ENCODE measurements around the gene TMEM273.

The TMEM273 gene

DNA sequence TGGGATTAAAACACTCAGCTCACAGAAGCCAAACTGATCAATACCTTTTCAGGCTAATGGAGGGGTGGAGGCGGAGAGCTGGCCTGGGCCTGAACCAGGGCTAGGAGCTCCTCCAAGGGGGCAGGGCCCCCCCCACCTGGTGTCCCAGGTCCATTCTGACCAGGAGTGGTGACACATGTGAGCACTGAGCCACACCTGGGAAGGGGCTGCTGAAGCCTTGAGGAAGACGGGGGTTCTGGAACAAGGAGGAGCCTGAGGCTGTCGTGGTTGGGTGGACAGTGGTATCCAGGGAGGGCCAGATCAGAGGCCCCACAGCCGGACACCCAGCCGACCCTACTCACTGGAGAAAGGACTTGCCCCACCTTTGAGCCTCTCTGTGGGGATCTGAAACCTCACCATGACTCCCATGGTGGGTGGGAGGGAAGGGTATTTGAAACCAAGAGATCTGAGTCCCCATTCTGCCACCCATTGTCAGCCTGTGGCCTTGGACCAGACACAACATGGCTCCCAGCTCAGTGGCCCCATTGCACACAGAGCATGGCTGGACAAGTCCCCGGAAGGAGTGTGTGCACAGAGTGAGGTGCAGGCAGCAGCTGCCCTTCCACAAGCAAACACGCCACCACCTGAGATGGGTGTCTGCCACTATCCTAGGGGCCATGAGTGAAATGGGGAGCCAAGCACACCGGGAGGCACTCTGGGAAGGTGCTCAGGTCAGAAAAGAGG lies 12.4 kb downstream of the TMEM273 start:
- DNase-seq: no peak

DNA sequence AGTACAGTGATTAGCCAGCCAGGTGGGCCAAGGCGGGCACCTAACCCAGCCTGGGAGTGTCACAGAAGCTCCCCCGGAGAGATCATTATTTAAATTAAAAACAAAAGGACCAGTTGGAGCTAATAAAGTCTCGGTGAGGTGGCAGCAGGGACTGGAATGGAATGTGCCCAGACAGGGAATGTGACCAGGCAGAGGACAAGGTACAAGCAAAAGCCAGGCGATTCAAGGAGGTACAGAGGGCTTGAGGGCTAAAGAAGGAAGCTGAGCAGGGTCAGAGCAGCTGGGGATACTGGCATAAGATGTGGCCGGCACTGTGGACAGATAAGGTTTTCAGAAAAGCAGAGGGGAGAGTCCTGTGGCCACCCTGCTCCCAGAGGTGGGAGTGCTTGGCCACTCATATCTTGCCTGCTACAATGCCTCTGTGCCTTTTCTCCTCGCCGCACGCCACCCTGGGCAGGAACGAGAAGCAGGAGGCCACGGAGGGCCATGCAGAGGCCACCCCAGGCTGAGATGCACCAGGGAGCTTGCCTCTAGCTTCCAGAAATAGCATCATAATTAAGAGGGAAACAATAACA lies 13.2 kb downstream of the TMEM273 start:
- DNase-seq: no peak

DNA sequence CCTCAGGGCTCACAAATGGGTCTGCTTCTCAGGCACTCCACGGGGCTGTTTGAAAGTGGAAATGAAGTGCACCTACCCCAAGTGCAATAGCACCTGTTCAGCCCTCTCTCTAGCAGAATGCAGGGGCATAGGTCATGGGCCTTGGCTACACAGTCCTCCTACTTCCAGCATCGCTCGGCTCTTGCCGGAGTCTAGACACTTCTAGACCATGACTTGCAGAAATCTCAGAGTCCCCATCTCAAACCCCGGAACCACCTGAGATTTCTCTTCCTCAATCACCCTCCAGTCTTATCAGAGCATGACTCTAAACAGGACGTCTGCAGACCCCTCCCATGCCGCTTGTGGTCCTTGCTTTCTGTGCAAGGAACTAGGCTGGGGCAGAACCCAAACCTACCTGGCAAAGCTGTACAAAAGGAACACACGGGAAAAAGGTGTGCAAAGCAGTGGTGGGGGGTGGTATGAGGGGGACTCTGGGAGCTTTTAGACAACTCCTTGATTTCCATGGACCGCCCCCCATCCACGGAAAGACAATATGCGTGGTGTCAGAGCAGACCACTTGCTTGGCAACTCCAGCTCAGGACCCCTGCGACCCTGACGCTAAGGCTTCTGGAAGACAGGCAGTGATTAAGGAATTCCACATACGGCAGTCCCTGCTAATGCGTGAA lies 13.8 kb downstream of the TMEM273 start:
- DNase-seq: no peak

DNA sequence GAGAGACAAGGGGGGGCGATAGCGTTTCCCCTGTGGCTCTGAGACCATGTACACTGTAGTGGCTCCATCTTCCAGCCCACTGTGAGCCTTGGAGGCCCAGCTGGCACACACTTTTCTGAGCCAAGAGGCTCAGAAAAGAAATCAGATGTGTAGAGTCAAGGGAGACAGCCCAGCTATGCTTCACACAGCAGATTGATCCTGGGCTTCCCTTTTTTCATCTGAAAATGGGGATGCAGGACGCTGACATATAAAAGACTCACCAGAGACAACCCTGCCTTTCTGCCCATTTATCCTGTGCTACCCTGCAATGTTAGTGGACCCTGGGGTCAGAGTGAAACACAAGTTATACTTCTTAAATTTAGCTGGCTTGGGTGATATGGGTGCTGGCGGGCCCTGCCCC lies 14.3 kb downstream of the TMEM273 start:
- DNase-seq: no peak

DNA sequence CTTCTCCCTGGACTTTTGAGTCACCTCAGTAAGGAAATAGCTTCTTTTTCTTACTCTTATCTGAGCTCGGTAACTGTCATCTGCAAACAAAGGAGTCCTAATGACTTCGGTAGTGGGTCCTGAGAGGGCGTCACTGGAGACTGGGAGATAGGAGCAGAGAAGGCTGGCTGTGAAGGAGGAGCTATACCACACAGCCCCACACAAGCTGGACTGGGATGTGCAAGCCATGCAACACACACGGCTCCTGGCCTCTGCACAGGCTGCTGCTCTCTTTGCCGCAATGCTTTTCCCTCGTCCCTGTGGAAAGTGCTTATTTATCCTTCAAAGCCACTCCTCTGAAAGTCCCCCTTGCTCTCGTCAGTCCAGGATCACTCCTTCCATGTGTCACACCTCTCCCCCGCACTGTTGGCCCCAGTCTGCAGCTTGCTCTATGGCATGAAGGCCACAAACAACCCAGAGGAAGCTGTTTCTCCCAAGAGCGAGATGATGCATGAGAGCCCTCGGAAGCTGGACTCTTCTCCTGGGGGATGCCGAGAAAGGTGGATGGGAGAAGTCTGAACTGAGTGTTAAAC lies 14.9 kb downstream of the TMEM273 start:
- no peak for DNase-seq

DNA sequence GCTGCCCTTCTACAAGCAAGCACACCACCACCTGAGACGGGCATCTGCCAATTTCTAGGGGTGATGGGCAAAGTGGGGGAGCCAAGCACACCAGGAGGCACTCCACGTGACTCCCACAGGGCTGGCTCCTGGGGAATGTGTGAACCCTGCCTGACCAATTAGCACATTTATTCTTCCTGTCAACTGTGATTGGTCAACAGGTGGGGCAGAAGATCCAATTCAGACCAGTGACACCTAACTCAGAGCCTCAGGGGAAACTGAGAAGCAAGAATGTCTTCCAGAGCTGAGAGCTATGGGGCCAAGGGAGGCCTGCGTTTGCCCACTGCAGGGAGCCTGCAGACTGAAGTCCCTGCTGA lies 15.4 kb downstream of the TMEM273 start:
- no peak for DNase-seq

DNA sequence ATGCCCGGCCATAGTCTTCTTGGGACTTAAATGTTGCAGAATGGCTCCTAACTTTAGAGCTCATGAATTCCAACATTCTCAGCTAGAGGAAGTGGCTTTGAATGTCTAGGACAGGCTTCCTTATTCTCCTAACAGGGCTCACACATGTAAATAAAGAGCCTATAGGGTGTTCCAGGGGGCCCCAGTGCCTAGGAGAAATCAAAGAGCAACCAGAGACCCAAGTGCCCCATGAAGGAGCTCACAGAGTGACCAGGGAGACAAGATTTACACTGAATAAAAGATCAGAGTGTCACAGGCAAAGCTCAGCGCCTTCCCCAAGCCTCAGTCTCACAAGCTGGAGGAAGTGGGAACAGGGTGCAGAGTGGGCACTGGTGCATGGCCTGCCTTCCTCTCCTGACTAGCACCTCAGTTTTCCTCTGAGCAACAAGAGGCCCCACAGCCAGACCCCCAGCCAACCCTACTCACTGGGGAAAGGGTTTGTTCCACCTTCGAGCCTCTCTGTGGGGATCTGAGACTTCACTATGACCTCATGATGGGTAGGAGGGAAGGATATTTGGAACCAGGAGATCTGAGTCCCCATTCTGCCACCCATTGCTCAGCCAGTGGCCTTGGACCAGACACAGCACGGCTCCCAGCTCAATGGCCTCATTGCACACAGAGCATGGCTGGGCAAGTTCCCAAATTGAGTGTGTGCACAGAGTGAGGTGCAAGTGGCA lies 16.0 kb downstream of the TMEM273 start:
- no peak for DNase-seq

DNA sequence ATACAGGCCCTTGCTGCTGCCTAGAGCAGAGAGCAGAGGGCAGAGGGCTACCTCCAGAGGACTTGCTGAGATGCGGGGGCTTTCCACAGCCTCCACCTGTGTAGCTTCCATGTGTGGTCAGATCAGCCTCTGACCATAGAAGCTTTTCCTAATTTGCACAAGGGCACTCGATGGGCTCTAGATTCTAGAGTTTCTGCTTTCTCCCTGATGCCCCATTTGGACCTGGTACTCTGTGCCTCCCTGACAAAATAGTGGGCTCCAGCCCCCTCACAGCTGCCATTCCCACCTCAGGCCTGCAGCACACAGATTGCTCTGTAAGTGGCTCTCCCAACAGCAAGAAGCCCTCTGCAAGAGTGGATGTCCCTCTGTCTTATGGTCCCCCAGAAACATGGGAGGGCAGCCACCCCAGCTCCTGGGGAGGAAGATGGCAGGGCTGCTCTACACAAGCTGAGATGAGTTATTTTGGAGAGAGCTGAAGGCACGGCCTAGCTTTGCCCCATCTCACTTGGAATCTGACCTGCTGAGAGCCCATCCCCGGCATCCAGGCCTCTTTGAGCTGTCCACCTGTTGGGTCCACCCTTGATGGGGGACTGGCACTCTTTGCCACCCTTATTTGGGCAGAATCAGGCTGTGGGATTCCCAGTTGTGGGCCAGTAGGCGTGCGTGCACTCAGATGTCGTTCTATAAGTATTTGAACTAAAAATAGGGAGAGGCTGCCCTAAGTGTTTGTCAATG lies 16.7 kb downstream of the TMEM273 start:
- DNase-seq: no peak

DNA sequence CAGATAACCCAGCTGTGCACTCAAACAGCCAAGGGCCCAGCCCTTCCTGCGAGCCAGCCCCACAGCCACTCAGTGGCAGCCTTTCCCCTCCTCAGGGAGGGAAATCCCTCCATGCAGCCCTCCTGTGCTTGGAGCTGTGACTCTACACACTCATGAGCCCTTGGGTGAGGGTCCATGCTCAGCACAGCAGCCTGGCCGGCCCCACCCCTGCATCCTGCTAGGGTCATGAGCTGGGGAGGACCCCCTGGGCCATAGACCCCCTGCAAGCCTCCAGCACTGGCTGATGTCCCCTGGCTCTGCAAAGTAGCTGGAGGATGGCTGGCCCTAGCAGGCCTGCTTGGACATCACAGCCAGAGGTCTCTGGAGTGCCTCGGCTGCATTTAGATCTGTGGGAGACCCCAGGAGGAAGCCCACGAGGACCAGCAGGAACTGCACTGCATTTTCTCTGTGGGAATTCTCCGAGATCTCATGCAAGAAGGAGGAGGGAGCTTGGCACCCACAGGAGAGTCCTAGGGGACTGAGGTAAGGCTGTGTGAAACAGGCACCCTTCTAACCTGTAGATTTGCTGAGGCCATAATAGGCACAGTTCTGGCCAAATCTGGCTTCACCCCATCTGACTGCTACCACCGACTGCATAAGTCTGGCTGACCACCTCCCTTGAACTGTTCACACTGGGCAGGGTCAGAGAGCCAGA lies 17.4 kb downstream of the TMEM273 start:
- DNase-seq: no peak

DNA sequence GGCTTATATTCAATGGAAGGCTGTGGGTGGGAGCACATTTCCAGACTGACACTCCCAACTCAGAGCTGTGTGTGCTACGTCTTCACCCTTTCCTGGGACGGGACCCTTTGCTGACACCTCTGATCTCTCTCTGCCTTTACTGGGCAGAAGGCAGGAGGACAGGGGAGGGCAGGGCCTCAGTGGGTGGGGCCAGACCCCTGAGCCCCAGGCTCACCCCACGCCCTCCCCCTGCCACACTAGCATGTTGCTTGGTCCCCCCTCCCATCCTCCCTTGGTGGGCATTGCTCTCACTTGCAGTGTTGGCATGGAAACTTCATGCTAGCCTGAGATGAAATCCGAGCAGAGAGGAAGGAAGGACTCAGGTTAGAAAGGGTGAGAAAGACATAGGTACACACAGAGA lies 18.4 kb downstream of the TMEM273 start:
- DNase-seq: no peak

DNA sequence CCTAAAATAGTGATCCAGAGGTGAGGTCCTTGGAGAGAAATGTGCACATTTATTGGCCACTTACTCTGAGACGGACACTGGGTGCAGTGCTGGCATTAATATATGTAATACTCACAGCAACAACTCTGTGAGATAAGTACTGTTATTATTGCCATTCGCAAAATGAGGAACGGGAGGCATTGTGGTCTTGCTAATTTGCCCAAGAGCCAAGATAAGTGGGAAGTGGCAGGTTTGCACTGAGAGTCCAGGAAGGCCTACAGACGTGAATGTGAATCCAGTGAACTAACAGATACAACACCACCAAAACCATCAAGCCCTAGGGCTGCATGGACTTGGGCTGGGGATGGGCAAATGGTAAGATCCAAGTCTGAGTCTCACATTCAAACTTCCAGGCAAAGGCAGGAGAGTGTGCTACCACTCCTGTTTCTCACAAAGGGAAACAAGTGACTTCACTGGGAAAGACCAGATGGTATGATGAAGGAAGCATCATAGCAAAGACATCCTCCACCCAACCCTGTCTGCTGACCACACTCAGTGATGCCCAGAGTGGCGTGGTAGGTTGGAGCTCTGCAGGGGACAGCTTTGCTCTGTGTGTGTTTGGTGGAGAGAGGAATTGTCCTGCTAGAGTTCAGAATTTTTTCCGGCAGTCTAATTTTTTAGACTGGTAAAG lies 19.2 kb downstream of the TMEM273 start:
- no peak for DNase-seq

DNA sequence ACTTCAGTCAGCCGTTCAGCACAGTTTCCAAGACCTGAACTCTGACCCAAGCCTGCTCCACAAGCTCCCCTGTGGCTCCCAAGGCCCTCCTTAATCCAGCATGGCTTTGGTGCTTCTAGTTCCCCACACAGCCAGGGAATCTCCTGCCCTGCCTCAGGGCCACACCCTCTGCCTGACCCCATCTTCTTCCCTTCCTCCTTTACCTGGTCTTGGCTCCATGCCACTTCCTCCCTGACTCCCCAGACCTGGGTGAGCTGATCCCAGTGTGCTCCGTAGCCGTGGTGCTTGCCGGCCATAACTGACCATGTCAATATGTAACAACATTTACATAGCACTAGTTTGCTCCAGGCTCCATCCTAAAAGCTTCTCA lies 20.0 kb downstream of the TMEM273 start:
- DNase-seq: no peak

DNA sequence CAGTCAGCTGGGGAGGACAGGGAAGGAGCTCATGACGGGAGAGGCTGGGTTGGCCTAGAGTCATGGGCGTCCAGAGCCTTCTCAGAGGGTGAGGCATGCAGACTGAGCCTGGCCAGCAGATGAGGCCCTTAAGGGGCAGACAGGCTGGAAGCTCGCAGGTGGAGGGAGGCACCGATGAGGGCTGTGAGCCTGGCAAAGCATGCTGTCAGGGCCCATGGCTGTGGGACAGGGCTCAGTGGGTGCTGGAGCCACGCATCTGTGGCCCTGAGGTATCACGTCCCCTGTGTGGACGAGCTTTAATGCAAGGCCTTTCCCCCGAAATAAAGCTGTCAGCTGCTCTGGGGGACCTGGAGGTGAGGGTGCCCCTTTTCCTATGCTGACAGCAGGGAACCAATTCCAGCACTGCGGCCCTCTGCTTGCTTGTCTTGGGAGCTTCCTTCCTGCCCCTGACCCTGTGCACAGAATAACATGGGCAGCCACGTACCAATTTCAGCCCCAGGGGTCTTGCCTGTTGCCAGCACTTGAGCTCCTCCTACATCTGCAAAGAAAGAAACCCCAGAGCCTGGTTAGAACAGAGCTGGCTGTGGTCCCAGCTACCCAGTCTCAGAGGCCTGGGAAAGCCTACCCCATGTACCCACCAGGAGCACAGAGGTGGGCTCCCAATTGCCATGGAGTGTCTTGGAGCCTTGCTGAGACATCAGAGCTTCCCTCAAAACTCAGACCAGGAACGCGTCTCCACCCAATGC lies 20.6 kb downstream of the TMEM273 start:
- no peak for DNase-seq

DNA sequence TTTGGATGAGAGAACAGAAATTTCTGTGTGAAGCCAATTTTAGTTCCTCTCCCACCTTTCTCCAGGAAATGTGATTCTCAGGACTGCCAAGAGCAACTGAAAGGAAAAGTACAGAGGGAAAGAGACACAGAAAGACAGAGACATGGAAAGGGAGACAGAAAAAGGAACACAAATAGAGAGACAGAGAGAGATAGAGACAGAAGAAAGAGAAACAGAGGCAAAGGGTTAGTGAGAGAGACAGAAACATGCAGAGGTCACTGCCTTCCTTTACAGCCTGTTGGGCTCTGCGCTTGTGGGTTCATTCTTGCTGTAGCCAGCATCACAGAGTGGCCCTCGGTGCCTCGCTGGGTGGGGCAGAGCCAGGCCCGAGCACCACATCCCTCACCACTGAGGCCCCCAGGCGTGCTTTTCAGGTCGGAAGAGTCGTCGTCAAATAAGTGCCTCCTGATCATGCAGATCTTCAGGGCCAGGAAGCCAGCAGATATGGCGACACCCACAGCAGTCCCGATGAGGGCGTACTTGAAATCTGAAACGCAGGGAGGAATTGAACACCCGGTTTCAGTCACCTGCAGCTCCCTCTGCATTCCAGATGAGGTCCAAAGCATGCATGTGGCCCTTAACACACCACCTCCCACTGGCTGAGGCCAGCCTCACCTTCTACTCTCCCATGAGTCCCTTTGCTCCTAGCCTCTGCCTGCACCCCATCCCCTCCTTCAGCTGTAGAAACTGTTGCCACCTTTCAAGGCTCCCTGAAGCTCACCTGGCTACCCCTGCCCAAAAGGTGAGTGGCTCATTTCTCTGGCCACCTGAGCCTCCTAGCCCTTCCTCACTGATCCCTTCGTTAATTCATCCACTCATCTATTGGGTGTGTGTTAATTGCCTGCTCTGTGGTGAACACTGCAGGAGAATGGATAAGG lies 21.4 kb downstream of the TMEM273 start:
- DNase-seq: no peak

DNA sequence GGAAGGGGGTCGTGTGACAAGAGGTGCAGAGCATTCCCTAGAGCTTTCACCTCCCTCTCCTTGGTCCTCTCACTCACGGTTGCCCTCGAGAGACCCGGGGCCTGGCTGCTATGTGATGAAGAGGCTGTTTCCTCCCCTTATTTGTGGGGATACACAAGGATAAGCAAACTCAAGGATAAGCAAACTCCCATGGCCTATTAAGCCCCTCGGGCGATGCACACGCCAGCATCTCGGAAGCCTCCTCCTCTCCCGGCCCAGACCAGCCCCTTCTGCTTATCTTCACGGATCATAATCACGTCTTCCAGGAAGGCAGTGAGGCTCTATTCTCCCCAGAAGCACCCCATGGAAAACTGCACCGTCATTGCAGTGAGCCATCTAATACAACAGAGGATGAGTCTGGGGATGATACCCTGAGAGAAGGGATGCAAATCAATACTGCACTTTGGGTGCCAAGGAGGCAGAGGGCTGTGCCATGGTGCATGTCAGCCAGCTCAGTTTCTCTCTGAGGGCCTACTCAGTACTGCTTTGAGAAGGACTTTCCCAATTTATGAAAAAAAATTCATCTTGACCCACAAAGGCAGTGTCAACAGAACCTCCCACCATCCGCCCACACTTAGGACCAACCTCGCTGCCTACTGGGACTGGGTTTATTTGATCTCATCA lies 22.2 kb downstream of the TMEM273 start:
- no peak for DNase-seq

DNA sequence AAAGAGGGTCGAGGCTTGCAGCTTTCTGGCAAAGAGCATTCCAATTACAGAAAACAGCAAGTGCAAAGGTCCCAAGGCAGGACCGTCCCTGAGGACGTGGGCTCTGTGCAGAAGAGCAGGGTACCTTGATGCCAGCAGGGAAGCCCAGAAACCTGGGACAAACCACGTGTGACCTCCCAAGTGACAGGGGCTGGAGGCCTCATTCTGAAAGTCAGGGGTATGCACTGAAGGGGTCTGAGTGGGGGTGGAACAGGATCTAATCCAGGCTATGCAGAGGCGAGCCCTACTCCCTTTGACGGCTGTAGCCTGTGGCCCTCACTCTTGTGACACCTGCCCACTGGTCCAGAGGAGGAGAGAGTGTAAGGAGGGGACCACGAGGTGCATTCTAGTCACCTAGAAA lies 22.9 kb downstream of the TMEM273 start:
- no peak for DNase-seq

DNA sequence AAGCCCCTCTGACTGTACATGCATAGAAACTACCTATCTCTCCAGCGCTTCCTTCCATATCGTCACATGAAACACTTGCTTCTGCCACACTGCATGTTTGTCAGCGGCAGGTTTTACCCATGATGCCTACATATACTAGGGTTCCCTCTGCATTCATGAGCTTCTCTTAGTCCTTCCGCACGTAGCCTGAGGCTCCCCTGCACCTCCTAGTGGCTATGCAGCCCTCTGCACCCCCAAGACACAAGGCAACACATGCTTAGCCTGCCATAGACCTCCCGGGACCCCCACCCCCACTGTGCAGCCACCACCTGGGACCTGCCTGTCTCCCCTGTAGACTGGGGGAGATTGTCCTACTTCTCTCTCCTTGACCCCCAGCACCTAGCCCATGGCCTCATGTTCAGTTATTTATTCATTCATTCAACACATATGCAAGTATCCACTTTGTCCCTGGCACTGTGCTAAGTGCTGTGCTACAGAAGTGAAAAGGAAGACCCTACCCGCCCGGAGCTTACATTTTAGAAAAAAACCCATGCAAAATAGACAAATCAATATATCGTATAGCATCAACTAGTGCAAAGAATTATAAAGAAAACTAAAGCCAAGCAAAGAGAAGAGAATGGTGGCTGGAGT lies 23.5 kb downstream of the TMEM273 start:
- no peak for DNase-seq

DNA sequence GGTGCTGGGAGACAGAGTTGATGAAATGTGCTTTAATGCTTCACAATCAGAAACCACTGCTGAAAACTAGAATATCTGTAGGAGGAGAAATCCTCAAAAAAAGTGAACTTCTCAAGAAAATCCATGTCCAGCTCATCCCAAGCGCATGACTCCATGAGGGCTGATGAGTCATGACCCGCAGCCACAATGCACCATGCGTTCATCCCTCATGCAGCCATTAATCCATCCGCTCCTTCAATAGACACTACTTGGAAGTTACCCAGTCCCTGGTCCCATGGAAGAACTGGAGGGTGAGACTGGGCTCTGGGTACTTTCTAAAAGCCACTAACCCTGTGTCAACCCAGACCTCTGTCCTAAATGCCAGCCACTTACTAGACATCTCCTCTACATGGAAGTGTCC lies 24.4 kb downstream of the TMEM273 start:
- no peak for DNase-seq

Measured in cortex of kidney (tissue), 1 donor.